HEK293 (cell line): ENCODE measurements around the gene NHLRC3.
A peak's percentile ranks its signal among the peaks of the same experiment; 100 is the strongest.

ENCODE experiments used
- CTCF ChIA-PET: fragments of 350-600 bp; formaldehyde crosslinking; extraction: SDS; loops from one replicate; lab custom pipeline; 2021; ENCODE audit warnings: antibody characterized with exemption; lab: Yijun Ruan, JAX
- POLR2A ChIA-PET: fragments of 300-600 bp; formaldehyde crosslinking; extraction: SDS; loops from one replicate; lab custom pipeline; 2020; ENCODE audit warnings: antibody characterized with exemption, inconsistent platforms; lab: Yijun Ruan, JAX
- H3K27ac ChIP-seq: fragments of 200-500 bp; sonication (Bioruptor generic); 2 replicates; pipeline ENCODE4 v1.5.1; 2014; ENCODE audit warnings: low read depth, low read length, control low read depth, inconsistent platforms; ENCODE audit errors: extremely low read depth
- H3K36me3 ChIP-seq, 2 experiments: fragments of 200-500 bp in 1 of 2; sonication (Bioruptor generic) in 1 of 2; 1 replicate in 1 of 2; 2 replicates in 1 of 2; pipeline ENCODE4 v1.5.1; 2014 to 2017; ENCODE audit warnings: inconsistent platforms in 2 of 2, low read length in 2 of 2; ENCODE audit not compliant: control insufficient read depth in 2 of 2, insufficient read depth in 1 of 2
- H3K4me1 ChIP-seq: fragments of 200-500 bp; sonication (Bioruptor generic); 2 replicates; pipeline ENCODE4 v1.5.1; 2014; ENCODE audit warnings: mild to moderate bottlenecking, low read length, inconsistent platforms; ENCODE audit not compliant: control insufficient read depth, insufficient read depth
- H3K4me3 ChIP-seq: 2 replicates; pipeline ENCODE4 v1.5.1; 2011; ENCODE audit warnings: low read depth, mild to moderate bottlenecking, control low read depth, low read length, moderate library complexity
- H3K9me3 ChIP-seq: fragments of 200-500 bp; sonication (Bioruptor generic); 2 replicates; pipeline ENCODE4 v1.5.1; 2014; ENCODE audit warnings: low read depth, low read length, inconsistent platforms; ENCODE audit not compliant: control insufficient read depth, insufficient read depth
- EGR2 ChIP-seq: fragments of 450-650 bp; formaldehyde crosslinking; IDR thresholded peaks from 2 replicates; pipeline ENCODE4 v1.5.1; 2016; ENCODE audit warnings: low read depth, missing biosample characterization, missing genetic modification characterization
- GFI1B ChIP-seq: fragments of 450-650 bp; formaldehyde crosslinking; IDR thresholded peaks from 2 replicates; pipeline ENCODE4 v1.5.1; 2016; ENCODE audit warnings: missing biosample characterization, missing genetic modification characterization
- GLIS1 ChIP-seq: fragments of 450-650 bp; formaldehyde crosslinking; IDR thresholded peaks from 2 replicates; pipeline ENCODE4 v1.5.1; 2016; ENCODE audit warnings: missing biosample characterization, missing genetic modification characterization
- HOXA7 ChIP-seq: sonication (generic); formaldehyde crosslinking; IDR thresholded peaks from 2 replicates; pipeline ENCODE4 v1.8.1; 2022; ENCODE audit warnings: missing genetic modification reagents, borderline replicate concordance
- KLF16 ChIP-seq: fragments of 450-650 bp; formaldehyde crosslinking; IDR thresholded peaks from 2 replicates; pipeline ENCODE4 v1.5.1; 2017; ENCODE audit warnings: missing biosample characterization, missing genetic modification characterization
- KLF17 ChIP-seq: fragments of 450-650 bp; formaldehyde crosslinking; IDR thresholded peaks from 2 replicates; pipeline ENCODE4 v1.5.1; 2016; ENCODE audit warnings: missing biosample characterization, missing genetic modification characterization
- MEIS1 ChIP-seq: sonication (generic); formaldehyde crosslinking; IDR thresholded peaks from 2 replicates; pipeline ENCODE4 v1.8.1; 2022; ENCODE audit warnings: missing genetic modification reagents, mild to moderate bottlenecking, borderline replicate concordance
- PATZ1 ChIP-seq: fragments of 450-650 bp; formaldehyde crosslinking; IDR thresholded peaks from 2 replicates; pipeline ENCODE4 v1.5.1; 2016; ENCODE audit warnings: missing biosample characterization, missing genetic modification characterization
- PRDM6 ChIP-seq: fragments of 450-650 bp; formaldehyde crosslinking; IDR thresholded peaks from 2 replicates; pipeline ENCODE4 v1.5.1; 2017; ENCODE audit warnings: missing biosample characterization, missing genetic modification characterization
- RBAK ChIP-seq: fragments of 450-650 bp; formaldehyde crosslinking; IDR thresholded peaks from 2 replicates; pipeline ENCODE4 v1.5.1; 2016; ENCODE audit warnings: missing biosample characterization, missing genetic modification characterization
- WT1 ChIP-seq: fragments of 450-650 bp; formaldehyde crosslinking; IDR thresholded peaks from 2 replicates; pipeline ENCODE4 v1.5.1; 2016; ENCODE audit warnings: missing biosample characterization, missing genetic modification characterization
- YY1 ChIP-seq: fragments of 450-650 bp; formaldehyde crosslinking; IDR thresholded peaks from 2 replicates; pipeline ENCODE4 v1.5.1; 2018; ENCODE audit warnings: missing biosample characterization, missing genetic modification characterization
- ZBTB1 ChIP-seq: fragments of 450-650 bp; formaldehyde crosslinking; IDR thresholded peaks from 2 replicates; pipeline ENCODE4 v1.5.1; 2016; ENCODE audit warnings: missing biosample characterization, missing genetic modification characterization
- ZEB2 ChIP-seq: fragments of 450-650 bp; formaldehyde crosslinking; IDR thresholded peaks from 2 replicates; pipeline ENCODE4 v1.5.1; 2016; ENCODE audit warnings: missing biosample characterization, missing genetic modification characterization
- ZFP3 ChIP-seq: fragments of 450-650 bp; formaldehyde crosslinking; IDR thresholded peaks from 2 replicates; pipeline ENCODE4 v1.5.1; 2016; ENCODE audit warnings: low read depth, missing biosample characterization, missing genetic modification characterization
- ZNF133 ChIP-seq: fragments of 450-650 bp; formaldehyde crosslinking; IDR thresholded peaks from 2 replicates; pipeline ENCODE4 v1.5.1; 2016; ENCODE audit warnings: missing biosample characterization, missing genetic modification characterization
- ZNF148 ChIP-seq: fragments of 450-650 bp; formaldehyde crosslinking; IDR thresholded peaks from 2 replicates; pipeline ENCODE4 v1.5.0; 2017; ENCODE audit warnings: missing biosample characterization, missing genetic modification characterization, borderline replicate concordance
- ZNF302 ChIP-seq: fragments of 450-650 bp; formaldehyde crosslinking; IDR thresholded peaks from 2 replicates; pipeline ENCODE4 v1.5.1; 2016; ENCODE audit warnings: missing biosample characterization, missing genetic modification characterization, low read depth
- ZNF362 ChIP-seq: fragments of 450-650 bp; formaldehyde crosslinking; IDR thresholded peaks from 2 replicates; pipeline ENCODE4 v1.5.1; 2016; ENCODE audit warnings: missing biosample characterization, missing genetic modification characterization
- ZNF423 ChIP-seq: fragments of 450-650 bp; formaldehyde crosslinking; IDR thresholded peaks from 2 replicates; pipeline ENCODE4 v1.5.1; 2016; ENCODE audit warnings: missing biosample characterization, missing genetic modification characterization
- ZNF473 ChIP-seq: fragments of 450-650 bp; formaldehyde crosslinking; IDR thresholded peaks from 2 replicates; pipeline ENCODE4 v1.5.1; 2017; ENCODE audit warnings: missing biosample characterization, missing genetic modification characterization
- ZNF530 ChIP-seq: fragments of 450-650 bp; formaldehyde crosslinking; IDR thresholded peaks from 2 replicates; pipeline ENCODE4 v1.5.1; 2016; ENCODE audit warnings: low read depth, missing biosample characterization, missing genetic modification characterization
- ZNF571 ChIP-seq: fragments of 450-650 bp; formaldehyde crosslinking; IDR thresholded peaks from 2 replicates; pipeline ENCODE4 v1.5.0; 2017; ENCODE audit warnings: missing biosample characterization, missing genetic modification characterization
- ZNF600 ChIP-seq: fragments of 450-650 bp; formaldehyde crosslinking; IDR thresholded peaks from 2 replicates; pipeline ENCODE4 v1.5.1; 2016; ENCODE audit warnings: missing biosample characterization, missing genetic modification characterization

Gene NHLRC3

GRCh38 chr13:39023761-39024160 is 14.5 kb upstream of the NHLRC3 start:
- ChIA-PET CTCF (interaction anchor here (0.7 to 1.3 kb wide), 2 partner anchors 9 to 589 kb away, joined by 5 to 6 read pairs; no protein-coding TSS in a partner anchor), POLR2A (no interaction called here)
- TF ChIP-seq ZBTB1 (no peak), ZEB2 (tag by site-specific recombination) (no peak), ZFP3 (tag by site-specific recombination) (no peak), ZNF600 (tag by site-specific recombination) (no peak), KLF16 (no peak), ZNF148 (tag by site-specific recombination) (no peak), WT1 (tag by site-specific recombination) (no peak), KLF17 (tag by site-specific recombination) (no peak), RBAK (tag by site-specific recombination) (no peak), GLIS1 (tag by site-specific recombination) (no peak), ZNF362 (no peak), PATZ1 (no peak), YY1 (no peak), ZNF133 (tag by site-specific recombination) (no peak), MEIS1 (no peak), GFI1B (tag by site-specific recombination) (no peak), HOXA7 (CRISPR knock-in tag) (no peak), ZNF473 (tag by site-specific recombination) (no peak), EGR2 (tag by site-specific recombination) (no peak)
- Histone ChIP-seq H3K27ac (no peak overlapping the region), H3K9me3 (no peaks in the 10 kb centered on the region), H3K4me1 (no peaks in the 10 kb centered on the region), H3K36me3 (peaks cover 36 to 80% of the 10 kb centered on the region in 2 experiments), H3K4me3 (no peak overlapping the region)

GRCh38 chr13:39025433-39025839 is 12.8 kb upstream of the NHLRC3 start:
- H3K4me1 ChIP-seq = no peaks in the 10 kb centered on the region
- CTCF ChIA-PET = interaction anchor here (0.6 kb wide), 1 partner anchor 19 kb away, joined by 4 read pairs; no protein-coding TSS in a partner anchor
- POLR2A ChIA-PET = no interaction called here
- H3K36me3 ChIP-seq = peaks cover 23 to 84% of the 10 kb centered on the region in 2 experiments
- H3K27ac ChIP-seq = no peak overlapping the region
- H3K4me3 ChIP-seq = no peak overlapping the region
- no peaks in the 10 kb centered on the region for H3K9me3 ChIP-seq
- TF ChIP-seq ZNF302 (no peak), ZNF530 (no peak), PRDM6 (peak; percentile 71), ZNF571 (tag by site-specific recombination) (no peak), ZNF423 (tag by site-specific recombination) (peak; percentile 28; the same call in 1 of the 2 replicates)
